ENCODE data around the gene BAZ2B. TPM values are rescaled to one million over a fixed set of nuclear protein-coding genes. Genes with fewer than 3 reads are reported as not detected.

Gene BAZ2B
- total RNA-seq, 2 experiments from 2014 or later = 7.4 to 8.5 TPM

GRCh38 chr2:159595410-159596046, 20.8 kb downstream of the BAZ2B start:
- ChIA-PET CTCF (no interaction called here), POLR2A (no interaction called here)

GRCh38 chr2:159592441-159592840, 23.9 kb downstream of the BAZ2B start:
- CTCF ChIA-PET = no interaction called here
- DNase-seq (no peak), ATAC-seq (no peak)
- Mint-ChIP-seq H3K27me3 (ENCODE audit: low read depth) (no peaks in the 10 kb centered on the region), H3K4me3 (no peak overlapping the region), H3K9me3 (ENCODE audit: insufficient read depth) (no peaks in the 10 kb centered on the region), H3K27ac (no peak overlapping the region), H3K36me3 (ENCODE audit: low read depth) (no peaks in the 10 kb centered on the region), H3K4me1 (ENCODE audit: low read depth) (no peaks in the 10 kb centered on the region)
- POLR2A ChIA-PET = no interaction called here

More at GRCh38 chr2:159595410-159596046, 20.8 kb downstream of the BAZ2B start:
- Mint-ChIP-seq H3K36me3 (ENCODE audit: low read depth) (no peaks in the 10 kb centered on the region), H3K27me3 (ENCODE audit: low read depth) (no peaks in the 10 kb centered on the region), H3K4me3 (no peak overlapping the region), H3K27ac (no peak overlapping the region), H3K4me1 (ENCODE audit: low read depth) (no peaks in the 10 kb centered on the region), H3K9me3 (ENCODE audit: insufficient read depth) (no peaks in the 10 kb centered on the region)
- DNase-seq = no peak
- no peak for ATAC-seq

GRCh38 chr2:159591221-159591620, 25.1 kb downstream of the BAZ2B start:
- ChIA-PET CTCF (no interaction called here), POLR2A (no interaction called here)
- DNase-seq = no peak
- H3K4me1 Mint-ChIP-seq (ENCODE audit: low read depth) = no peaks in the 10 kb centered on the region
- H3K9me3 Mint-ChIP-seq (ENCODE audit: insufficient read depth) = no peaks in the 10 kb centered on the region
- no peaks in the 10 kb centered on the region for H3K27me3 Mint-ChIP-seq (ENCODE audit: low read depth)
- H3K36me3 Mint-ChIP-seq (ENCODE audit: low read depth) = no peaks in the 10 kb centered on the region
- H3K27ac Mint-ChIP-seq = no peak overlapping the region
- no peak for ATAC-seq
- no peak overlapping the region for H3K4me3 Mint-ChIP-seq

- ATAC-seq (no peak), DNase-seq (no peak)
- Mint-ChIP-seq H3K4me3 (no peak overlapping the region), H3K4me1 (ENCODE audit: low read depth) (peaks cover 7% of the 10 kb centered on the region), H3K27me3 (ENCODE audit: low read depth) (no peaks in the 10 kb centered on the region), H3K27ac (no peak overlapping the region), H3K36me3 (ENCODE audit: low read depth) (no peaks in the 10 kb centered on the region), H3K9me3 (ENCODE audit: insufficient read depth) (no peaks in the 10 kb centered on the region)
- ChIA-PET CTCF (no interaction called here), POLR2A (no interaction called here)
Observed at GRCh38 chr2:159589286-159589685, 27.1 kb downstream of the BAZ2B start.

GRCh38 chr2:159586034-159586433, 30.3 kb downstream of the BAZ2B start:
- ATAC-seq (no peak), DNase-seq (no peak)
- Mint-ChIP-seq H3K36me3 (ENCODE audit: low read depth) (no peaks in the 10 kb centered on the region), H3K4me1 (ENCODE audit: low read depth) (peaks cover 7% of the 10 kb centered on the region), H3K27ac (no peak overlapping the region), H3K4me3 (no peak overlapping the region), H3K9me3 (ENCODE audit: insufficient read depth) (no peaks in the 10 kb centered on the region), H3K27me3 (ENCODE audit: low read depth) (no peaks in the 10 kb centered on the region)
- ChIA-PET POLR2A (interaction anchor here (0.7 kb wide), 1 partner anchor 18 kb away, joined by 3 read pairs; no protein-coding TSS in a partner anchor), CTCF (no interaction called here)

GRCh38 chr2:159585622-159586021, 30.7 kb downstream of the BAZ2B start:
- H3K27me3 Mint-ChIP-seq (ENCODE audit: low read depth) = no peaks in the 10 kb centered on the region
- DNase-seq (no peak), ATAC-seq (no peak)
- H3K36me3 Mint-ChIP-seq (ENCODE audit: low read depth) = no peaks in the 10 kb centered on the region
- no peak overlapping the region for H3K27ac Mint-ChIP-seq
- no peak overlapping the region for H3K4me3 Mint-ChIP-seq
- CTCF ChIA-PET = no interaction called here
- no peaks in the 10 kb centered on the region for H3K9me3 Mint-ChIP-seq (ENCODE audit: insufficient read depth)
- peaks cover 7% of the 10 kb centered on the region for H3K4me1 Mint-ChIP-seq (ENCODE audit: low read depth)
- POLR2A ChIA-PET = interaction anchor here (0.7 kb wide), 1 partner anchor 19 kb away, joined by 3 read pairs; no protein-coding TSS in a partner anchor

GRCh38 chr2:159584796-159585195, 31.6 kb downstream of the BAZ2B start:
- H3K27me3 Mint-ChIP-seq (ENCODE audit: low read depth) = no peaks in the 10 kb centered on the region
- no peaks in the 10 kb centered on the region for H3K9me3 Mint-ChIP-seq (ENCODE audit: insufficient read depth)
- no peaks in the 10 kb centered on the region for H3K36me3 Mint-ChIP-seq (ENCODE audit: low read depth)
- peaks cover 7% of the 10 kb centered on the region for H3K4me1 Mint-ChIP-seq (ENCODE audit: low read depth)
- ChIA-PET CTCF (no interaction called here), POLR2A (no interaction called here)
- no peak overlapping the region for H3K27ac Mint-ChIP-seq
- no peak for DNase-seq
- no peak for ATAC-seq
- H3K4me3 Mint-ChIP-seq = no peak overlapping the region

GRCh38 chr2:159573846-159574606, 42.3 kb downstream of the BAZ2B start:
- ATAC-seq (no peak), DNase-seq (no peak)
- Mint-ChIP-seq H3K4me3 (no peak overlapping the region), H3K4me1 (ENCODE audit: low read depth) (no peaks in the 10 kb centered on the region), H3K27me3 (ENCODE audit: low read depth) (peaks cover 3% of the 10 kb centered on the region), H3K36me3 (ENCODE audit: low read depth) (no peaks in the 10 kb centered on the region), H3K9me3 (ENCODE audit: insufficient read depth) (no peaks in the 10 kb centered on the region), H3K27ac (no peak overlapping the region)
- ChIA-PET POLR2A (no interaction called here), CTCF (no interaction called here)

- CTCF ChIA-PET = no interaction called here
- H3K27ac Mint-ChIP-seq = no peak overlapping the region
- DNase-seq (no peak), ATAC-seq (no peak)
- H3K4me1 Mint-ChIP-seq (ENCODE audit: low read depth) = no peaks in the 10 kb centered on the region
- H3K27me3 Mint-ChIP-seq (ENCODE audit: low read depth) = peaks cover under 1% of the 10 kb centered on the region
- POLR2A ChIA-PET = no interaction called here
- H3K9me3 Mint-ChIP-seq (ENCODE audit: insufficient read depth) = no peaks in the 10 kb centered on the region
- no peaks in the 10 kb centered on the region for H3K36me3 Mint-ChIP-seq (ENCODE audit: low read depth)
- no peak overlapping the region for H3K4me3 Mint-ChIP-seq
Observed at GRCh38 chr2:159573294-159573693, 43.1 kb downstream of the BAZ2B start.

GRCh38 chr2:159572459-159572858, 43.9 kb downstream of the BAZ2B start:
- ChIA-PET CTCF (no interaction called here), POLR2A (no interaction called here)
- no peak overlapping the region for H3K4me3 Mint-ChIP-seq
- DNase-seq = no peak
- H3K36me3 Mint-ChIP-seq (ENCODE audit: low read depth) = no peaks in the 10 kb centered on the region
- H3K27me3 Mint-ChIP-seq (ENCODE audit: low read depth) = no peaks in the 10 kb centered on the region
- no peak for ATAC-seq
- H3K27ac Mint-ChIP-seq = no peak overlapping the region
- no peaks in the 10 kb centered on the region for H3K4me1 Mint-ChIP-seq (ENCODE audit: low read depth)
- H3K9me3 Mint-ChIP-seq (ENCODE audit: insufficient read depth) = no peaks in the 10 kb centered on the region

- Mint-ChIP-seq H3K27ac (no peak overlapping the region), H3K36me3 (ENCODE audit: low read depth) (no peaks in the 10 kb centered on the region), H3K4me3 (no peak overlapping the region), H3K4me1 (ENCODE audit: low read depth) (no peaks in the 10 kb centered on the region), H3K27me3 (ENCODE audit: low read depth) (no peaks in the 10 kb centered on the region), H3K9me3 (ENCODE audit: insufficient read depth) (no peaks in the 10 kb centered on the region)
- ChIA-PET POLR2A (no interaction called here), CTCF (no interaction called here)
- no peak for ATAC-seq
- no peak for DNase-seq
Observed at GRCh38 chr2:159571540-159572260, 44.6 kb downstream of the BAZ2B start.

GRCh38 chr2:159564081-159564480, 52.3 kb downstream of the BAZ2B start:
- no peak overlapping the region for H3K27ac Mint-ChIP-seq
- DNase-seq = no peak
- ChIA-PET POLR2A (no interaction called here), CTCF (no interaction called here)
- H3K4me1 Mint-ChIP-seq (ENCODE audit: low read depth) = no peaks in the 10 kb centered on the region
- ATAC-seq = no peak
- H3K36me3 Mint-ChIP-seq (ENCODE audit: low read depth) = no peaks in the 10 kb centered on the region
- H3K4me3 Mint-ChIP-seq = no peak overlapping the region
- H3K27me3 Mint-ChIP-seq (ENCODE audit: low read depth) = no peaks in the 10 kb centered on the region
- H3K9me3 Mint-ChIP-seq (ENCODE audit: insufficient read depth) = no peaks in the 10 kb centered on the region
